ENCODE results near the gene SEC63.
"Not testable (repeated sequence)": the region's sequence is repeated elsewhere in the genome, so short reads cannot be mapped to it uniquely, and the experiment has no call there.

SEC63 gene

DNA sequence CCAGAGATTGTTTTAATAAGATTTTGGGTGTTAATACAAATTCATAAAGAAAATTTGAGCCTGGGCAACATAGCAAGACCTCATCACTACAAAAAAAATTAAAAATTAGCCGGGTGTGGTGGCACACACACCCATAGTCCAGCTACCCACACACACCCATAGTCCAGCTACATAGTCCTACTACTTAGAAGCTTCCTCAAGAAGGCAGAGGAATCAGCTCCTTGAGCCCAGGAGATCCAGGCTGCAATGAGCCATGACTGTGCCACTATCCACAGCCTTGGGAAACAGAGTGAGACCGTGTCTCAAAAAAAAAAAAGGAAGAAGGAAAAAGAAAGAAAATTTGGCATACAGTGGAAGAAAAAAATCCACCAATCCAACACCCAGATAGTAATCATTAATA lies 16.8 kb downstream of the SEC63 start:
- Histone ChIP-seq H3K4me2 (ENCODE audit: low read length) (no peak overlapping the region), H4K20me1 (ENCODE audit: insufficient read depth, low read length) (no peaks in the 10 kb centered on the region), H3K27me3 (ENCODE audit: insufficient read depth, low read length) (no peaks in the 10 kb centered on the region), H3K9me2 (ENCODE audit: low read depth, low read length) (no peaks in the 10 kb centered on the region), H3K9me3 (ENCODE audit: low read length) (no peaks in the 10 kb centered on the region), H3K36me3 (ENCODE audit: insufficient read depth, low read length) (peaks cover 18% of the 10 kb centered on the region), H3F3A (ENCODE audit: insufficient read depth, low read length) (no peaks in the 10 kb centered on the region), H3K27ac (ENCODE audit: low read depth, low read length, poor library complexity, severe bottlenecking) (no peak overlapping the region), H3K79me2 (ENCODE audit: insufficient read depth, low read length) (peaks cover 68% of the 10 kb centered on the region), H3K4me3 (ENCODE audit: low read depth, low read length, poor library complexity, severe bottlenecking) (no peak overlapping the region), H2AFZ (ENCODE audit: low read length) (no peak overlapping the region), H3K4me1 (ENCODE audit: insufficient read depth, low read length, severe bottlenecking) (peaks cover 8% of the 10 kb centered on the region), H3K9ac (ENCODE audit: low read length) (no peak overlapping the region)
- TF ChIP-seq EZH2 (IDR thresholded peaks at IDR 0.05; ENCODE audit: borderline replicate concordance, low read length), result no peak
- TF ChIP-seq, protein P1, sequence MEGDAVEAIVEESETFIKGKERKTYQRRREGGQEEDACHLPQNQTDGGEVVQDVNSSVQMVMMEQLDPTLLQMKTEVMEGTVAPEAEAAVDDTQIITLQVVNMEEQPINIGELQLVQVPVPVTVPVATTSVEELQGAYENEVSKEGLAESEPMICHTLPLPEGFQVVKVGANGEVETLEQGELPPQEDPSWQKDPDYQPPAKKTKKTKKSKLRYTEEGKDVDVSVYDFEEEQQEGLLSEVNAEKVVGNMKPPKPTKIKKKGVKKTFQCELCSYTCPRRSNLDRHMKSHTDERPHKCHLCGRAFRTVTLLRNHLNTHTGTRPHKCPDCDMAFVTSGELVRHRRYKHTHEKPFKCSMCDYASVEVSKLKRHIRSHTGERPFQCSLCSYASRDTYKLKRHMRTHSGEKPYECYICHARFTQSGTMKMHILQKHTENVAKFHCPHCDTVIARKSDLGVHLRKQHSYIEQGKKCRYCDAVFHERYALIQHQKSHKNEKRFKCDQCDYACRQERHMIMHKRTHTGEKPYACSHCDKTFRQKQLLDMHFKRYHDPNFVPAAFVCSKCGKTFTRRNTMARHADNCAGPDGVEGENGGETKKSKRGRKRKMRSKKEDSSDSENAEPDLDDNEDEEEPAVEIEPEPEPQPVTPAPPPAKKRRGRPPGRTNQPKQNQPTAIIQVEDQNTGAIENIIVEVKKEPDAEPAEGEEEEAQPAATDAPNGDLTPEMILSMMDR (IDR thresholded peaks at IDR 0.05; ENCODE audit: low read length), result no peak

DNA sequence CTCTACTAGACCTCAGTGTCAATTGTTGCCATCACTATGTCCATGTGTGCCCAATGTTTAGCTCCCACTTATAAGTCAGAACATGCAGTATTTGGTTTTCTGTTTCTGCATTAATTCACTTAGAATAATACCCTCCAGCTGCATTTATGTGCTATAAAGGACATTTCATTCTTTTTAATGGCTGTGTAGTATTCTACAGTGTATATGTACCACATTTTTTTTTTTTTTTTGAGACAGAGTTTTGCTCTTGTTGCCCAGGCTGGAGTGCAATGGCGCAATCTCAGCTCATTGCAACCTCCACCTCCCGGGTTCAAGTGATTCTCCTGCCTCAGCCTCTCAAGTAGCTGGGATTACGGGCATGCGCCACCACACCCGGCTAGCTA lies 21.1 kb downstream of the SEC63 start:
- H3K4me2 ChIP-seq (ENCODE audit: low read length); H2AFZ ChIP-seq (ENCODE audit: low read length); H3K9me2 ChIP-seq (ENCODE audit: low read depth, low read length); H3K9me3 ChIP-seq (ENCODE audit: low read length); H3K9ac ChIP-seq (ENCODE audit: low read length); H4K20me1 ChIP-seq (ENCODE audit: insufficient read depth, low read length); H3K27me3 ChIP-seq (ENCODE audit: insufficient read depth, low read length); H3K4me3 ChIP-seq (ENCODE audit: low read depth, low read length, poor library complexity, severe bottlenecking); H3F3A ChIP-seq (ENCODE audit: insufficient read depth, low read length); H3K4me1 ChIP-seq (ENCODE audit: insufficient read depth, low read length, severe bottlenecking); H3K27ac ChIP-seq (ENCODE audit: low read depth, low read length, poor library complexity, severe bottlenecking): not testable (repeated sequence)
- peaks cover 26% of the 10 kb centered on the region for H3K36me3 ChIP-seq (ENCODE audit: insufficient read depth, low read length)
- H3K79me2 ChIP-seq (ENCODE audit: insufficient read depth, low read length), result peaks cover 56% of the 10 kb centered on the region

DNA sequence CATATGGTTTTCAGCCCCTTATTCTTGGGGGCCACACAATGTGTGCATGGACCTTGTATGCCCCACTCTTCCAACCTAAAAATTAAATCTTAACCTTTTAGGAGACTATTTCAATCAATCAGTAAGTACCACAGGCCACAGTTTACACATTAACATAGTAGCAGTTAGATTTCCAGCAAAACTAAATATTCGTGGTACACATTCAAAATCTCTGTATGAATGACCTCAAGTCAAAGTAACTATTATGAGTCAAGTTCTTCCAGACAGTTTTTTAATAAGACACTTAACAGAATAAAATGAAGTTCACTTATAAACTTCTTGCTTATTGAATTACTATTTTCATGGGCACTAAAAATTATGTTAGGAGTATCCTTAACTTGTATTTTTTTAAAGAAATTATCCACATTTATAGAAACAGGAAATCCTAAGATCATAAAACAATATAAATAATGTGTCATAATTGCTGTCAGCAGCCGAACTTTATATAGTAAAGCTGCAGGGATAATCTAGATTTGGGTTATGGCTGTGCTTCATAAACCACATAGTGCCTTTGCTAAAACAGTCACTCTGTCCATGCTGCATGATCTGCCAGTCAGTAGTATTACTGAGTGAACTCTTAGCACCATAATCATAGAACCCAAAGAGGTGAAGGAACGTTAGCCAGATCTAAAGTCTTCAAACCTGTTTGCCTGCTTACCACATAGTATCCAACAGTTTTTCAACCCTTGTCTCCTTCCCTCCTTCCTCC lies 21.7 kb downstream of the SEC63 start:
- Histone ChIP-seq H3K9me3 (ENCODE audit: low read length) (0 out of 2 replicates have a peak, but pooled peaks cover 9% of the 10 kb centered on the region), H3K79me2 (ENCODE audit: insufficient read depth, low read length) (peaks cover 56% of the 10 kb centered on the region), H3K9ac (ENCODE audit: low read length) (no peak overlapping the region), H4K20me1 (ENCODE audit: insufficient read depth, low read length) (no peaks in the 10 kb centered on the region), H3K4me2 (ENCODE audit: low read length) (no peak overlapping the region), H3K4me3 (ENCODE audit: low read depth, low read length, poor library complexity, severe bottlenecking) (no peak overlapping the region), H2AFZ (ENCODE audit: low read length) (no peak overlapping the region), H3K27me3 (ENCODE audit: insufficient read depth, low read length) (no peaks in the 10 kb centered on the region), H3F3A (ENCODE audit: insufficient read depth, low read length) (no peaks in the 10 kb centered on the region), H3K9me2 (ENCODE audit: low read depth, low read length) (no peaks in the 10 kb centered on the region), H3K27ac (ENCODE audit: low read depth, low read length, poor library complexity, severe bottlenecking) (no peak overlapping the region), H3K36me3 (ENCODE audit: insufficient read depth, low read length) (peaks cover 30% of the 10 kb centered on the region), H3K4me1 (ENCODE audit: insufficient read depth, low read length, severe bottlenecking) (no peaks in the 10 kb centered on the region)
- TF ChIP-seq EZH2 (IDR thresholded peaks at IDR 0.05; ENCODE audit: borderline replicate concordance, low read length), result no peak
- TF ChIP-seq, protein P1 (IDR thresholded peaks at IDR 0.05; ENCODE audit: low read length), result no peak

DNA sequence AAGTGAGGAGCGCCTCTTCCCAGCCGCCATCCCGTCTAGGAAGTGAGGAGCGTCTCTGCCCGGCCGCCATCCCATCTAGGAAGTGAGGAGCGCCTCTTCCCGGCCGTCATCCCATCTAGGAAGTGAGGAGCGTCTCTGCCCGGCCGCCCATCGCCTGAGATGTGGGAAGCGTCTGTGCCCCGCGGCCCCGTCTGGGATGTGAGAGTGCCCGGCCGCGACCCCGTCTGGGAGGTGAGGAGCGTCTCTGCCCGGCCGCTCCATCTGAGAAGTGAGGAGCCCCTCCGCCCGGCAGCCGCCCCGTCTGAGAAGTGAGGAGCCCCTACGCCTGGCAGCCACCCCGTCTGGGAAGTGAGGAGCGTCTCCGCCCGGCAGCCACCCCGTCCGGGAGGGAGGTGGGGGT lies 23.8 kb downstream of the SEC63 start:
- not testable (repeated sequence) for H3F3A ChIP-seq (ENCODE audit: insufficient read depth, low read length); H3K4me2 ChIP-seq (ENCODE audit: low read length); H3K4me3 ChIP-seq (ENCODE audit: low read depth, low read length, poor library complexity, severe bottlenecking); H3K4me1 ChIP-seq (ENCODE audit: insufficient read depth, low read length, severe bottlenecking); H2AFZ ChIP-seq (ENCODE audit: low read length); H3K27me3 ChIP-seq (ENCODE audit: insufficient read depth, low read length); H3K9ac ChIP-seq (ENCODE audit: low read length); H3K9me3 ChIP-seq (ENCODE audit: low read length); H4K20me1 ChIP-seq (ENCODE audit: insufficient read depth, low read length); H3K27ac ChIP-seq (ENCODE audit: low read depth, low read length, poor library complexity, severe bottlenecking); H3K9me2 ChIP-seq (ENCODE audit: low read depth, low read length)
- peaks cover 49% of the 10 kb centered on the region for H3K79me2 ChIP-seq (ENCODE audit: insufficient read depth, low read length)
- H3K36me3 ChIP-seq (ENCODE audit: insufficient read depth, low read length), result peaks cover 35% of the 10 kb centered on the region

Data from OCI-LY1 (cell line).